CD14-positive monocyte (primary cell): Measurements from ENCODE around the gene ICA1L. TPM values are rescaled to one million over a fixed set of nuclear protein-coding genes. Genes with fewer than 3 reads are reported as not detected.

ENCODE experiments used
- DNase-seq, 3 donors: peaks; one replicate each; pipeline ENCODE4 v3.0.0-alpha.2; 2011 to 2022
- H2AFZ ChIP-seq: 2 replicates; pipeline ENCODE4 v1.6.0; 2012; ENCODE audit warnings: mild to moderate bottlenecking, low read depth, low read length, inconsistent platforms; ENCODE audit not compliant: insufficient read depth, poor library complexity, severe bottlenecking
- H3K27ac ChIP-seq, 2 donors: 1 replicate in 1 of 2; 2 replicates in 1 of 2; pipeline ENCODE4 v1.5.1; 2012 to 2013; ENCODE audit warnings: low read length in 2 of 2, control low read depth in 1 of 2, inconsistent platforms in 1 of 2, low read depth in 1 of 2, mild to moderate bottlenecking in 1 of 2
- H3K27me3 ChIP-seq, 2 donors: one replicate each; pipeline versions ENCODE4 v1.6.0 to v1.6.1; 2011 to 2013; ENCODE audit warnings: low read length in 2 of 2; ENCODE audit not compliant: control insufficient read depth in 2 of 2, insufficient read depth in 2 of 2
- H3K36me3 ChIP-seq, 2 donors: replicated peaks in 1 of 2; 1 replicate in 1 of 2; 2 replicates in 1 of 2; pipeline versions ENCODE4 v1.5.1 to v1.6.1; 2012 to 2013; ENCODE audit warnings: low read length in 2 of 2, control low read depth in 1 of 2, inconsistent platforms in 1 of 2, mild to moderate bottlenecking in 1 of 2; ENCODE audit not compliant: insufficient read depth in 2 of 2, control insufficient read depth in 1 of 2
- H3K4me1 ChIP-seq, 2 donors: 1 replicate in 1 of 2; 2 replicates in 1 of 2; pipeline versions ENCODE4 v1.5.1 to v1.6.1; 2012 to 2013; ENCODE audit warnings: low read length in 2 of 2, control low read depth in 1 of 2, inconsistent platforms in 1 of 2, mild to moderate bottlenecking in 1 of 2, moderate library complexity in 1 of 2; ENCODE audit not compliant: insufficient read depth in 2 of 2, control insufficient read depth in 1 of 2
- H3K4me2 ChIP-seq: replicated peaks from 2 replicates; pipeline ENCODE3; 2012; ENCODE audit warnings: low read length, moderate library complexity, mild to moderate bottlenecking; ENCODE audit not compliant: poor library complexity, severe bottlenecking; ENCODE audit errors: extremely low read depth
- H3K4me3 ChIP-seq, 3 experiments: fragments of 200-600 bp in 1 of 3; sonication (generic) in 1 of 3; replicated peaks in 1 of 3; 1 replicate in 2 of 3; 2 replicates in 1 of 3; pipeline ENCODE4 v1.5.1; 2011 to 2013; ENCODE audit warnings: low read length in 3 of 3, mild to moderate bottlenecking in 3 of 3, control low read depth in 2 of 3, low read depth in 2 of 3, inconsistent platforms in 1 of 3, moderate library complexity in 1 of 3
- H3K79me2 ChIP-seq: 2 replicates; pipeline ENCODE4 v1.6.0; 2012; ENCODE audit warnings: mild to moderate bottlenecking, control low read depth, inconsistent platforms, low read length, moderate library complexity; ENCODE audit not compliant: insufficient read depth
- H3K9ac ChIP-seq: 2 replicates; pipeline ENCODE4 v1.6.0; 2017; ENCODE audit warnings: low read length, mild to moderate bottlenecking; ENCODE audit not compliant: insufficient read depth, poor library complexity, severe bottlenecking
- H3K9me3 ChIP-seq, 2 donors: replicated peaks in 1 of 2; 1 replicate in 1 of 2; 2 replicates in 1 of 2; pipeline versions ENCODE4 v1.5.1 to v1.6.1; 2012 to 2013; ENCODE audit warnings: low read length in 2 of 2, control low read depth in 1 of 2; ENCODE audit not compliant: control insufficient read depth in 1 of 2, insufficient read depth in 1 of 2
- H4K20me1 ChIP-seq: 2 replicates; pipeline ENCODE4 v1.6.0; 2012; ENCODE audit warnings: mild to moderate bottlenecking, low read length, control low read depth, moderate library complexity; ENCODE audit not compliant: insufficient read depth
- H3K27ac Mint-ChIP-seq, 7 donors: one replicate each; pipeline ENCODE4 v1.8.0; 2020; ENCODE audit warnings: mild to moderate bottlenecking in 7 of 7, mixed read lengths in 7 of 7, moderate library complexity in 6 of 7, inconsistent platforms in 2 of 7
- H3K27me3 Mint-ChIP-seq, 3 donors: one replicate each; pipeline ENCODE4 v1.8.0; 2021 to 2022; ENCODE audit warnings: low read depth in 3 of 3, mild to moderate bottlenecking in 3 of 3, mixed read lengths in 3 of 3, moderate library complexity in 3 of 3, inconsistent platforms in 1 of 3
- H3K36me3 Mint-ChIP-seq, 2 donors: one replicate each; pipeline ENCODE4 v1.8.0; 2020; ENCODE audit warnings: mixed read lengths in 2 of 2, inconsistent platforms in 1 of 2, mild to moderate bottlenecking in 1 of 2
- H3K4me1 Mint-ChIP-seq: one replicate; pipeline ENCODE4 v1.8.0; 2020; ENCODE audit warnings: mild to moderate bottlenecking, mixed read lengths
- H3K4me3 Mint-ChIP-seq, 2 donors: one replicate each; pipeline ENCODE4 v1.8.0; 2020; ENCODE audit warnings: mild to moderate bottlenecking in 2 of 2, mixed read lengths in 2 of 2, moderate library complexity in 1 of 2
- H3K9me3 Mint-ChIP-seq, 7 donors: one replicate each; pipeline ENCODE4 v1.8.0; 2020 to 2022; ENCODE audit warnings: mixed read lengths in 7 of 7, mild to moderate bottlenecking in 6 of 7, moderate library complexity in 6 of 7, inconsistent platforms in 2 of 7
- WGBS: methylation state at CpG from one replicate; pipeline ENCODE4 v1.1.5; 2013; ENCODE audit warnings: missing lambda C conversion rate; ENCODE audit not compliant: insufficient coverage; 5-methylcytosine and 5-hydroxymethylcytosine counted together
- intact Hi-C, 2 donors: fragments of 100-400 bp; cut with micrococcal nuclease; formaldehyde crosslinking; loops; one replicate each; pipeline versions ENCODE4 v1.15.0 to v1.15.1; 2023
- polyA plus RNA-seq, 3 donors: library from polyadenylated mRNA; depleted of rRNA in 1 of 3; unstranded in 2 of 3; stranded (reverse) in 1 of 3; fragments of 300-500 nt in 2 of 3; fragments of >200 nt in 1 of 3; fragmentation: Illumina TruSeq in 2 of 3; gene quantifications; 1 replicate in 2 of 3; 2 replicates in 1 of 3; pipeline ENCODE4 v1.2.3, GENCODE V29; 2012 to 2021
- TF ChIP-seq, protein P1 (sequence below): fragments of 200-600 bp; IDR thresholded peaks from one replicate; pipeline ENCODE4 v1.8.0; 2022; ENCODE audit warnings: antibody characterized with exemption, mild to moderate bottlenecking

The ICA1L gene
- polyA plus RNA-seq, 3 donors, result 0.17 to 0.85 (median 0.57) TPM

DNA sequence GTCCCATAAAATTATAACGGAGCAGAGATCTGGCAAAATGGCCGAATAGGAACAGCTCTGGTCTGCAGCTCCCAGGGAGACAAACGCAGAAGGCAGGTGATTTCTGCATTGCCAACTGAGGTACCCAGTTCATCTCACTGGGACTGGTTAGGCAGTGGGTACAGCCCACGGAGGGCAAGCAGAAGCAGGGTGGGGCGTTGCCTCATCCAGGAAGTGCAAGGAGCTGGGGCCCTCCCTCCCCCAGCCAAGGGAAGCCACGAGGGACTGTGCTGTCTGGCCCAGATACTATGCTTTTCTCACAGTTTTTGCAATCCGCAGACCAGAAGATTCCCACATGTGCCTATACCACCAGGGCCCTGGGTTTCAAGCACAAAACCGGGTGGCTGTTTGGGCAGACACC is 22.8 kb downstream of the ICA1L start:
- no peaks in the 10 kb centered on the region for H3K36me3 ChIP-seq
- H3K79me2 ChIP-seq, result no peaks in the 10 kb centered on the region
- H3K36me3 Mint-ChIP-seq, result no peaks in the 10 kb centered on the region
- H3K9me3 Mint-ChIP-seq, result peaks cover 0 to 7% (median 0%) of the 10 kb centered on the region in 7 donors
- H3K4me2 ChIP-seq, result peak overlapping the region; percentile 19
- H3K9ac ChIP-seq, result peak overlapping the region; percentile 40
- peak; percentile 52 to 57 (median 55) for DNase-seq
- H3K4me3 Mint-ChIP-seq, result peak overlapping the region; percentile 54 to 62
- H3K27me3 ChIP-seq, result no peaks in the 10 kb centered on the region
- H3K4me3 ChIP-seq, result peak overlapping the region in 1 of 3 experiments; percentile 28
- H2AFZ ChIP-seq, result peak overlapping the region; percentile 81
- peaks cover 26% of the 10 kb centered on the region for H3K4me1 Mint-ChIP-seq
- no peaks in the 10 kb centered on the region for H3K27me3 Mint-ChIP-seq
- TF ChIP-seq, protein P1, sequence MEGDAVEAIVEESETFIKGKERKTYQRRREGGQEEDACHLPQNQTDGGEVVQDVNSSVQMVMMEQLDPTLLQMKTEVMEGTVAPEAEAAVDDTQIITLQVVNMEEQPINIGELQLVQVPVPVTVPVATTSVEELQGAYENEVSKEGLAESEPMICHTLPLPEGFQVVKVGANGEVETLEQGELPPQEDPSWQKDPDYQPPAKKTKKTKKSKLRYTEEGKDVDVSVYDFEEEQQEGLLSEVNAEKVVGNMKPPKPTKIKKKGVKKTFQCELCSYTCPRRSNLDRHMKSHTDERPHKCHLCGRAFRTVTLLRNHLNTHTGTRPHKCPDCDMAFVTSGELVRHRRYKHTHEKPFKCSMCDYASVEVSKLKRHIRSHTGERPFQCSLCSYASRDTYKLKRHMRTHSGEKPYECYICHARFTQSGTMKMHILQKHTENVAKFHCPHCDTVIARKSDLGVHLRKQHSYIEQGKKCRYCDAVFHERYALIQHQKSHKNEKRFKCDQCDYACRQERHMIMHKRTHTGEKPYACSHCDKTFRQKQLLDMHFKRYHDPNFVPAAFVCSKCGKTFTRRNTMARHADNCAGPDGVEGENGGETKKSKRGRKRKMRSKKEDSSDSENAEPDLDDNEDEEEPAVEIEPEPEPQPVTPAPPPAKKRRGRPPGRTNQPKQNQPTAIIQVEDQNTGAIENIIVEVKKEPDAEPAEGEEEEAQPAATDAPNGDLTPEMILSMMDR, result no peak
- H4K20me1 ChIP-seq, result no peaks in the 10 kb centered on the region
- WGBS, result 43% methylated on average over 5 of the region's 8 CpGs
- H3K27ac ChIP-seq, result peak overlapping the region; percentile 51 to 60
- peaks cover 25 to 27% of the 10 kb centered on the region in 2 donors for H3K4me1 ChIP-seq
- H3K9me3 ChIP-seq, result no peaks in the 10 kb centered on the region
- intact Hi-C loops, result no loop called here
- H3K27ac Mint-ChIP-seq, result peak overlapping the region; percentile 50 to 89 (median 85)

DNA sequence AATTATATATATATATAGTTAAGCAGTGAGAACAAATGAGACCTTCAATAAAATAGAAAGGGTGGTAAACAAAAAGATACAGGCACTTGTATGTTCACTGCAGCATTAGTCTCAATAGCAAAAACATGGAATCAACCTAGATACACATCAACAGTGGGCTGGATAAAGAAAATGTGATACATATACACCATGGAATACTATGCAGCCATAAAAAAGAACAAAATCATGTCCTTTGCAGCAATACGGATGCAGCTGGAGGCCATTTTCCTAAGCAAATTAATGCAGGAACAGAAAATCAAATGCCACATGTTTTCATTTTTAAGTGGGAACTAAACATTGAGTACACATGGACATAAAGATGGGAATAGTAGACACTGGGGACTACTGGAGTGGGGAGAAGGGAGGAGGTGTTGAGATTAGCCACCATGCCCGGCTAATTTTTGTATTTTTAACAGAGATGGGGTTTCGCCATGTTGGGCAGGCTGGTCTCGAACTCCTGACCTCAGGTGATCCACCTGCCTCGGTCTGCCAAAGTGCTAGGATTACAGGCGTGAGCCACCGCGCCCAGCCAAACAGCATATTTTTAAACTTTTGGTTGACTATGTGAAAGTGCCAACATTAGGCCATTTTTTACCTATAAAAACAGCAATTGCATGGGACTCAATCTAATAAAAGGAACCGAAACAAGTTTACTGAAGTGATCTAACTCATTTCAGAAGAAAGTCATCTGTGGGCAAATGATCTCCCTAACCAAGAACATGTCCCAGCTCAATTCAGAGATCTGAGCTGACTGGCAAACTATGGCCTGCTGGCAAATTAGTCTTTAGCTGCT is 23.7 kb downstream of the ICA1L start:
- Histone ChIP-seq H3K36me3 (no peaks in the 10 kb centered on the region), H3K9ac (no peak overlapping the region), H4K20me1 (no peaks in the 10 kb centered on the region), H2AFZ (peak overlapping the region; percentile 81), H3K4me3 (no peak overlapping the region), H3K27ac (peak overlapping the region in 1 of 2 donors; percentile 60), H3K4me2 (no peak overlapping the region), H3K4me1 (peaks cover 25 to 27% of the 10 kb centered on the region in 2 donors), H3K27me3 (no peaks in the 10 kb centered on the region), H3K79me2 (no peaks in the 10 kb centered on the region), H3K9me3 (peaks cover 5 to 8% of the 10 kb centered on the region in 2 donors)
- Mint-ChIP-seq H3K27ac (peak overlapping the region in 2 of 7 donors; percentile 15 to 28), H3K4me3 (no peak overlapping the region), H3K9me3 (peaks cover 0 to 12% (median 6%) of the 10 kb centered on the region in 7 donors), H3K4me1 (peaks cover 27% of the 10 kb centered on the region), H3K27me3 (peaks cover 0 to 1% (median 0%) of the 10 kb centered on the region in 3 donors), H3K36me3 (peaks cover 2 to 3% of the 10 kb centered on the region in 2 donors)
- intact Hi-C loops, result no loop called here
- WGBS, result 80% methylated on average over 2 of the region's 9 CpGs
- TF ChIP-seq, protein P1, result no peak
- no peak for DNase-seq
